NCI-H2107 treated with DMSO at 0.1 percent for 48 hours (cell line): ENCODE results near the gene RASA4B.
"Not testable (repeated sequence)": the region's sequence is repeated elsewhere in the genome, so short reads cannot be mapped to it uniquely, and the experiment has no call there.

ENCODE experiments used
- DNase-seq: peaks from one replicate; lab custom pipeline; 2025; ENCODE audit not compliant: unreplicated experiment; lab: John Stamatoyannopoulos, UW

Gene RASA4B

DNA sequence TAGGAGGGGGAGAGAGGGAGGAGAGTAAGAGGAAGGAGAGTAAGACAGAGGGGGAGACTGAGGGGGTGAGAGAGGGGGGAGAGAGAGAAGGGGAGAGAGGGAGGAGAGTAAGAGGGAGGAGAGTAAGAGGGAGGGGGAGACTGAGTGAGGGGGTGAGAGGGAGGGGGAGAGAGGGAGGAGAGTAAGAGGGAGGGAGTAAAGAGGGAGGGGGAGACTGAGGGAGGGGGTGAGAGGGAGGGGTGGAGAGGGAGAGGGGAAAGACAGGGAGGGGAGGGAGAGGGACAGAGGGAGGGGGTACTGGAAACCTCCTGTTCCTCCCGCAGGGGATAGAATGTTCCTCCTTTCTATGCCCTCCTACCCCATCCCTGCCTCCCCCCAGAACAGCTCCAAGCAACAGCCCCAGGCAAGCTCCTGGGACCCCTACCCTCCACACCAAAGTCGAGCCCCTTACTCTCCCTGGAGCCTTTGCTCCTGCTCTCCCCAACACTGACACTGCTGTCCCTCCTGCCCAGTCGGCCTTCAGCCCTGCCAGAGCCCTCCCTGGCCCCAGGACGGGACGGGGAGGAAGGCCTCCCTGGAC is 4.8 kb downstream of the RASA4B start:
- DNase-seq, result not testable (repeated sequence)

DNA sequence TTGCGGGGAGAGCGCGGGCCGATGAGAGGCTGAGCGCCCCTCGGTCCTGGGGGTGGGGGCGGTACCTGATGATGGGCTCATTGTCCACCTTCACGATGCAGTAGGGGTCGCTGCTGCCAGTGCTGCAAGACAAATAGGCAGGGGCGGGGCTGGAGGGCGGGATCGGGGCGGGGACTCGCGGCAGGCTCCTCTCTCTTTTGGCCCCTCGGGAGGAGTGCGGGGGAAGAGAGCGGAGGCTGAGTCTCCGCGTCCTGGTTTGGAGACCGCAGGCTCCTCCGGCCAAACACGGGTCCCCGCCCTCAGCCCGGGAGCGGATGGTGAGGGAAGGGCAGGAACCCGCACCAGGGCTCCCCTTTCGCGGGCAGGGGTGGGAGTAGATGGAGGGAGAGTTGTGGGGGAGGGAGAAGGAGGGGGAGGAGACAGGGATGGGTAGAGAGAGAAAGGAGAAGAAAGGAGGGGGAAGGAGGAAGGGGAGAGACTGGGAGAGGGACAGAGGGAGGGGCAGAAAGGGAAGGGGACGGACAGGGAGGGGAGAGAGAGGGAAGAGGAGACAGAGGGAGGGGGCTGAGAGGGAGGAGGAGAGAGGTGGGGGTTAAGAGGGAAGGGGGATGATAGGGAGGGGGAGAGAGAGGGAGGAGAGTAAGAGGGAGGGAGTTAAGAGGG is 5.6 kb downstream of the RASA4B start:
- DNase-seq, result not testable (repeated sequence)

DNA sequence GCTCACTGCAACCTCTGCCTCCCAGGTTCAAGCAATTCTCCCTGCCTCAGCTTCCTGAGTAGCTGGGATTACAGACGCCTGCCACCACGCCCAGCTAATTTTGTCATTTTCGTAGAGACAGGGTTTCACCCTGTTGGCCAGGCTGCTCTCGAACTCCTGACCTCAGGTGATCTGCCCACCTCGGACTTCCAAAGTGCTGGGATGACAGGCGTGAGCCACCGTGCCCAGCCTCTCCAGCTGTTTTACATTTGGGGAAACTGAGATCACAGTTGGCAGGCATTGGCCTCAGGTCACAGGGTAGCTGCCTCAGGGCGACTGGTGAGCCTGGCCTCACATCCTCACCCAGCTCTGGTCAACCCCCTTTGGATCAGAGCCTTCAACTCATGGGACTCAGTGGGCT is 7.0 kb downstream of the RASA4B start:
- not testable (repeated sequence) for DNase-seq

DNA sequence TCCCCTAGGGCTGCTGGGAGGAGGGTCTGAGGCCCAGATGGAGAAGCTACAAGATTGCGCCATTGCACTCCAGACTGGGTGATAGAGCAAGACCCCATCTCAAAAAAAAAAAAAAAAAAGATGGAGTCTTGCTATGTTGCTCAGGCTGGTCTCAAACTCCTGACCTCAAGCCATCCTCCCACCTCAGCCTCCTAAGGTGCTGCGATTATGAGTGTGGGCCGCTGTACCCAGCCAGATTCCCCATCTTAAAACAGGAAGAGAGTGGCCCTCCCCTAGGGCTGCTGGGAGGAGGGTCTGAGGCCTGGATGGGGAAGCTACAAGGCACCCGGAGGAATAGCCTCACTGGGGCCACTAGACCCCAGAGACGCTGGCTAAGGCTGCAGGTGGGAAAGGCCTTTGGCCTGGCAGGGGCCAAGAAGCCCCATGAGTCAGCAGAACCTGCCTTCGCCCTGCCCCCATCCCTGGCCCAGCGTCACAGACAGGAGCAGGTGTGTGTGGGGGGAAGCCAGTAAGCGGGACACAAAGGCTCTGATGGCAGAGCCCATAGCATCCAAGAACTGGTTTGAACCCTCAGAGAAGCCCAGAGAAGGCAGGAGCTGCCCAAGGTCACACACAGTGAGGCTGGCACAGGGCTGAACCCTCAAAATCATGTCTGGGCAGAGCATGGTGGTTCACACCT is 10.0 kb downstream of the RASA4B start:
- DNase-seq, result not testable (repeated sequence)

DNA sequence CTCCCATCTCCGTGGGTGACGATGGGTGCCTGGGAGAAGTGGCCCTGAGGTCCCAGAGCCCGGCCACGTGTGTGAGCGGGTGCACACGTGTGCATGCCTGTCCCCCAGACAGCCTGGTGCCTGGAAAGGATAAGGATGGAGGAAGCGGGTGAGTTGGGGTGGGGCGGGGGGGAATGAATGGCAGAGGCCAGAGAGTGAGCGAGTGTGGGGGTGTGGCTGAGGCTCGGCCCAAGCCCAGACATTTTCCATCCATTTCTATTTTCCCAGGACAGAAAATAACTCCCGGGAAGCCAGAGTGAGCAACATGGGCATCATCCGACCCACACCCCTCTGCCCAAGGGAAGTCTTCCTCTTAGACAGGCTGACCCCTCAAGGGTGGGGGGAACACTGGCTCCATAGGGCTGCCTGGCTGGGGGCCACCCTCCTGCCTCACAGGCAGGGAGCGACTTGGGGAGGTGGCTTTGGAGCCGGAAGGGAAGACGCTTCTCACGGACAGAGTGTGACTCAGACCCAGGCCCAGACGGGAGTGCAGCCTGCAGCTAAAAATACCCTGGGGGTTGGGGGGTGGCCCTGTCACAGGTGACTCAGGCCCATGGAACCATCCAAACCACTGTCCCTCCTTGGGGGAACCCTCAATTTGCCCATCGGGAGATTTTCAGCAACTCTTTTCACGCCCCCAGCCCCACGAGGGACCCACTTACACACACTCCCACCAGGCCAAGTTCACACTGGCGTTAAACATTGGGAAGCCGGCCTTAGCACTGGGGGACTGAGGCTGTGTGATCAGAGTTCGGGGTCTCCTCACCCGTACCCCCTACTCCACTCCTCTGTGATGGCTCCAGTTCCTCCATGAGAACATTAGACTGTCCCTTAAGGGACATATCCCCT is 12.0 kb downstream of the RASA4B start:
- DNase-seq, result not testable (repeated sequence)

DNA sequence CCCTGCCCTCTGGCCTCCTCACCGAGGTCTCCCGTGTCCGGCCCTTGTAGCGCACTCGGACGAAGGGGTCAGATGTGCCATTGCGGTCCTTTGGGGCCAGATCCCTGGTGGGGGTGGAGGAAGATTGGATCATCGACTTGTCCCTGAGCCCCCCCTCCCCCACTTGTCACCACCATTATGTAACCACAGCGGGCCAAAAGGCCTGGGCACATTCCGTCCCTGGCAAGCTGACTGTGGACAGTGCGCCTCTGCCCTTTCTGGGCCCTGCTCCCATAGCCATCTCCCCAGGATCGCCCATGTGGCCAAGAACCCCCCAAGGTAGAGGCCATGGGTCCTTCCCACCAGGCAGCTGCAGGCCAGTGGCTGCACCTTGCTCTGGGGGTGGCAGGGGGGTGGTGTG is 14.4 kb downstream of the RASA4B start:
- not testable (repeated sequence) for DNase-seq

DNA sequence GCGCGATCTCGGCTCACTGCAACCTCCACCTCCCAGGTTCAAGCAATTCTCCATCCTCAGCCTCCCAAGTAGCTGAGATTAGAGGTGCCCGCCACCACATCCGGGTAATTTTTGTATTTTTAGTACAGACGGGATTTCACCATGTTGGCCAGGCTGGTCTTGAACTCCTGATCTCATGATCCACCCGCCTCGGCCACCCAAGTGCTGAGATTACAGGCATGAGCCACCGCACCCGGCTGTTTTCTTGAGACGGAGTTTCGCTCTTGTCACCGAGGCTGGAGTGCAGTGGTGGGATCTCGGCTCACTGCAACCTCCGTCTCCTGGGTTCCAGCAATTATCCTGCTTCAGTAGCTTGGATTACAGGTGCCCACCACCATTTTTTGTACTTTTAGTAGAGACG is 19.3 kb downstream of the RASA4B start:
- not testable (repeated sequence) for DNase-seq

DNA sequence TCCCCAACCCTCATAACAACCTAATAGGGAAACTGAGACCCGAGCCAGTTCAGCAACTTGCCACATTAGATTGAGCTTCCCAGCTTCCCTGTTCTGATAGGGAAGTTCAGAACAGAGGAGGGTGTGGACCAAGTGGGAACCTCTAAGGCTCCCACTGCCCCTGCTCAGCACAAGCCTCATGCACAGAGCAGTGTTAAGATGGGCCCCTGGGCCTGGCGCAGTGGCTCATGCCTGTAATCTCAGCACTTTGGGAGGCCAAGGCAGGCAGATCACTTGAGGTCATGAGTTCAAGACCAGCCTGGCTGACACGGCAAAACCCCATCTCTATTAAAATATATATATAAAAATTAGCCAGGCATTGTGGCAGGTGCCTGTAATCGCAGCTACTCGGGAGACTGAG is 20.3 kb downstream of the RASA4B start:
- DNase-seq, result not testable (repeated sequence)

DNA sequence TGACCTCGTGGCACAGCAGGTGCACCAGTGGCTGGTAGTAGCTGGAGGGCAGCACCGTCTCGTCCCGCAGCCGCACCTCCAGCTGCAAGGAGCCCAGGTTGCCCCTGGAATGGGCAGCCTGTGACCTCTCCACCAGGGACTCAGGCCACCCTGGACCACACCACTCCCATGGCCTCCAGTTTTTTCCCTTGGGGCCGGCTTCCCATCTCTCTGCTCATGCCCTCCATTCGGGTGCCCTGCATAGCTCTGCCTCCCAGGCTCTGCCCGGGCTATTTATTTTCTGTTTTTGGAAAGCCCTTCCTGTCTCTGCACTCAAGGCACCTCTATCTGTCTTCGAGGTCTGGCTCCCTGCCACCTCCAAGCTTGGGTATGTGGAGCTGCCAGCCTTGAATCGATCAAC is 20.7 kb downstream of the RASA4B start:
- not testable (repeated sequence) for DNase-seq

DNA sequence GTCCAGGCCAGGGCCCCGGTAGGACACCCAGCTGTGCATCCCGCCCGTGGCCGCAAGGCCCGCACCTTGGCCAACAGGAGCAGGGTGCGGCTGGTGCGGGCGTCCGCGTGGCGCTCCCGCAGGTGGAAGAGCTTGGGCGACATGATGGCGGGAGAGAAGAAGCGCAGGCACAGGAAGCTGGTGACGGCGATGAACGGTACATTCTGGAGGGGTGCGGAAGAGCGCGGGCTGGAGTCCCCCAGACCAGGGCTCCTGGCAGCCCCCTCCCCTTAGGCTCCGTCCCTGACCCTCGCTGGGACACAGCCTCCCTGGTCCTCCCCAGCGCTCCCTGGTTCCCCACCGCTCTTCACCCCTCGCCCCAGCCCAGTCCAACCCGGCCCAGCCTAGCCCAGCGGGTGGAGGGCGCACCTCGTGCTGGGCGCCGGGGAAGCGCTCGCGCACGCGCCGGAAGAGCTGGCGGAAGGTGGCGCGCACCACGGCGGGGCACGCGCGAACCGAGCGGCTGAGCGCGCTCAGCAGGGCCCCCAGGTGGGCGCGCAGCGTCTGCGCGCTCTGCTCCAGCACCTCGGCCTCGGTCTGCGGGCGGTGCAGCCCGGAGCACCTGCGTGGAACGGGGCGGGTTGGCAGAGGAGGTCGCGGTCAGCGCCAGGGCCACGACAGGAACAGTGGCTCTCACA is 23.0 kb downstream of the RASA4B start:
- not testable (repeated sequence) for DNase-seq

DNA sequence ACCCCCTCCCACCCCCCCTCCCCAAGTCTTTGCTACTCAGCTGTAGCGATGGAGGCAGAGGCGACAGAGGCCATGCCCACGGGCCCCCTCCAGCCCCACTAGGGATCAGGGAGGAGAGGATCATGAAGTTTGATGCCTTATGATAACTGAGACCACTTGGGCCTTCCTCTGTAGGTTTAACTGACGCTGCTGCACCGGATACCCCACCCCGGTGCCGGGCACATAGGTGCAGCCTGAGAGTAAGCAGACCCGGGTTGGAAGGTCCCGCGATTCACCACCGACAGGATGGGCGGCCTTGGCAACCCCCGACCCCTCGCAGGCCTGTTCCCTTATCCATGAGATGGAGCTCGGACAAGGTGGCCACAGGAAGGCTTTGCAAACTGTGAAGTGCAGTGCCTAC is 23.6 kb downstream of the RASA4B start:
- DNase-seq, result not testable (repeated sequence)

DNA sequence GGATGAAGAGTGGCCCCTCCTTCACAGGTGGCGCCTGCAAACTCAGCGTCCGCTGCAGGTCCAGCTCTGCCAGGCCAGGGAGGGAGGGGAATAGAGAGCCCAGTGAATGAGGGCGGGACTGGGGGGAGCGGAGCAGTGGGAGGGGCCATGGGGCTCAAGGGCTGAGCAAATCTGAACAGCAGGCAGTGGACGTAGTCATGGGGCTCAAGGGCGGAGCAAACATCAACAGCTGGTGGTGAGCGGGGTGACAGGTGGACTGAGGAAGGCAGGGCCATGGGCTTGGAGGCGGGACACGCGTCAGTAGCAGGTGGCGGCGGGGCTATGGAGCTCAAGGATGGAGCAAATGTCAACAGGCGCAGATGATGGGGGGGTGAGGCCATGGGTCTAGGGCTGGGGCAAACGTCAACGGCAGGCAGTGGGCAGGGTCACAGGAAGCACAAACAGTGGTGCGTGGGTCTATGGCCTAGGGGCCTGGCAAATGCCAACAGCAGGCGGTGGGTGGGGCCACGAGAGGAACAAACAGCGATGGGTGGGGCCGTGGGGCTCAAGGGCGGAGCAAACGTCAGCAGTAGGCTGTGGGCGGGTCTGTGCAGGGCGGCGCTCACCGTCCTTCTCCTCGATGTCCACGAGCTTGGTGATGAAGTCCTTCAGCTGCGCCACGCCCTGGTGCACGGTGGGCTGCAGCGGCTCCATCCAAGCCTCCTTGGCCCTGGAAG is 24.2 kb downstream of the RASA4B start:
- DNase-seq, result not testable (repeated sequence)

DNA sequence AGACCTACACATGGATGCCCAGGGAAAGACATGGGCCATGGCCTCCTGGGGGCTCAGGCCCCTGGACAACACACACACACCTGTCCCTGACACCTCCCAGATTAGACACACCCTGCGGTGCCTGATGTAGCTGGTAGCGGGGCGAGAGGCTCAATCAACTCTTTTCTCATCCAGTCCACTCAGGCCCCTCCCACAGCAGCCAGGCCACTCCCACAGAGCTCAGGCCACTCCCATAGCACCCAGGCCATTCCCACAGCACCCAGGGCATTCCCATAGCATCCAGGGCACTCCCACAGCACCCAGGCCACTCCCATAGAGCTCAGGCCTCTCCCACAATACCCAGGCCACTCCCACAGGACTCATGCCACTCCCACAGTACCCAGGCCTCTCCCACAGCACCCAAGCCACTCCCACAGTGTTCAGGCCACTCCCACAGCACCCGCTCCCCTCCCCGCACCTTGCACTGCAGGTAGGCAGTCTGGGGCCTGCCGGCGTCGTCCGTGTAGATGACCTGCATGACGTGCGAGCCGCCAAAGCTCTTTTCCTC is 27.0 kb downstream of the RASA4B start:
- not testable (repeated sequence) for DNase-seq

DNA sequence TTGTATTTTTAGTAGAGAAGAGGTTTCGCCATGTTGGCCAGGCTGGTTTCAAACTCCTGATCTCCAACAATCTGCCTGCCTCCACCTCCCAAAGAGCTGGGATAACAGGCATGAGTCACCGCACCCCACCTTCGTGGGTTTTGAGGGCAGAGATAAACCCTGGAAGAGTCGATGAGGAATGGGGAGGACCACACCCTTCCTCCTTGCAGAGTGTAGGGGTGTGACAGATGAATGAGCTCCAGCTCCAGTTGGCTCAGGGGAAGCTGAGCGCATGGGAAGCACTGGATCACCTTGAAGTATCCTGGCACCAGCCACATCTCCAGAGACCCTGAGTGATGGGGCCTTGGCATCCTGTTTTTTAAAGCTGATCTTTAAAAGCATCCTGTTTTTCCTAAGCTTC is 33.3 kb downstream of the RASA4B start:
- DNase-seq, result not testable (repeated sequence)

DNA sequence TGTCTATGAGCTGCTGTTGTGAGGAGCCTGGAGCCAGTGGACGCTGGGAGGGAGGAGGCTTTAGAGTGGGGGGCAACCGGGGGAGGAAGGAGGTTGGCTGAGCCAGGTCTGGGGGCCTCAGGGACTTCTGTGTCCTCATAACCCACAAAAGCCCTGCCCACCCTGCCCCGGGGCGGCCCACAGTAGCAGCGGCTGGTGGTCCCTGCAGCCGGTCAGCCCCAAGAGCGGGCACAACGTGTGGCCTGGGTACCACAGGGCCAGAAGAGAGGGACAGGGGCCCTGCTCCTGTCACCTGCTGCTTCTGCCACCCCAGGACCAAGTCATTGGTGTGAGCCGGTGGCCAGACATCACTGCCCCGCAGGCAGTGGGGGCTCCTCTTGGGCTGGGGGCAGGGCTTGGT is 35.6 kb downstream of the RASA4B start:
- DNase-seq, result not testable (repeated sequence)

DNA sequence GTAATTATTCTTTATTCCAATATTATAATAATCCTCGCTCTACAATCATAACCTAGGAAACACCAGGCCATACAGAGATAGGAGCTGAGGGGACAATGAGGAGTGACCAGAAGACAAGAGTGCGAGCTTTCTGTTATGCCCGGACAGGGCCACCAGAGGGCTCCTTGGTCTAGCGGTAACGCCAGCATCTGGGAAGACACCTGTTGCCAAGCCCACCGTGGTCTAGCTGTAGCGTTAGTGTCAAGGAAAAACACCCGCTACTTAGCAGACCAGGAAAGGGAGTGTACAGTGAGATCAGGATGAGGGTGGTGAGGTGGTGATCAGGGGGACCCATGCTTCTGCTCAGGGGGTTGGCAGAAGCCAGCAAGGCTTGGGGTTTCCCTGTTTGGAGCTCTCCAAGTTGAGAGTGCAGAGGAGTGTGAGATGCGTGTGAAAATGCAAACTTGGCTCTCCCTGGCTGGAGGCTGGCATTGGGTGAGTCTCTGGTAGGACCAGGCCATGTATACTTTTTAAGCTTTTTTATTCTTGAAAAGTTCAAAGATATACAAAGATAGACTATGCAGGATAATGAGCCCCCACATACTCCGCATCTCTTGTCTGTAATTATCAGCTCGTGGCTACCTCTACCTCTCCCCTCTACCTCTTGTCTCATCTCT is 37.5 kb downstream of the RASA4B start:
- DNase-seq, result not testable (repeated sequence)

DNA sequence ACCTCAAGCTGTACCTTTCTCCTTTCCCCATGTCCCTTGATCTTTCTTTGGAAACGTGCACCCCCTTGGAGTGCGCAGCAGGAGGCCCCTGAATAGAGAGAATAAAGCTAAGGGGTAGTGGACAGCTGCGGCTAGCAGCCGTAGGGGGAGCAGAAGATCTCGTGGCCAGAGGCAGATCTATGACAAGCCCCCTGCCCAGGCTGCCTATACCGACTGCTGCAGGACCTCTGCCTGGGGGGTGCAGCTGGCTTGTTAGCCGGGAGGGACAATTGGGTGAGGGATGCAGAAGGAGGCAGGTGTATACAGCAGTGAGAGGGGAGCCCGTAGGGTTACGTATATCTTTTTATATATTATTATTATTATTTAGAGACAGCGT is 38.4 kb downstream of the RASA4B start:
- not testable (repeated sequence) for DNase-seq

DNA sequence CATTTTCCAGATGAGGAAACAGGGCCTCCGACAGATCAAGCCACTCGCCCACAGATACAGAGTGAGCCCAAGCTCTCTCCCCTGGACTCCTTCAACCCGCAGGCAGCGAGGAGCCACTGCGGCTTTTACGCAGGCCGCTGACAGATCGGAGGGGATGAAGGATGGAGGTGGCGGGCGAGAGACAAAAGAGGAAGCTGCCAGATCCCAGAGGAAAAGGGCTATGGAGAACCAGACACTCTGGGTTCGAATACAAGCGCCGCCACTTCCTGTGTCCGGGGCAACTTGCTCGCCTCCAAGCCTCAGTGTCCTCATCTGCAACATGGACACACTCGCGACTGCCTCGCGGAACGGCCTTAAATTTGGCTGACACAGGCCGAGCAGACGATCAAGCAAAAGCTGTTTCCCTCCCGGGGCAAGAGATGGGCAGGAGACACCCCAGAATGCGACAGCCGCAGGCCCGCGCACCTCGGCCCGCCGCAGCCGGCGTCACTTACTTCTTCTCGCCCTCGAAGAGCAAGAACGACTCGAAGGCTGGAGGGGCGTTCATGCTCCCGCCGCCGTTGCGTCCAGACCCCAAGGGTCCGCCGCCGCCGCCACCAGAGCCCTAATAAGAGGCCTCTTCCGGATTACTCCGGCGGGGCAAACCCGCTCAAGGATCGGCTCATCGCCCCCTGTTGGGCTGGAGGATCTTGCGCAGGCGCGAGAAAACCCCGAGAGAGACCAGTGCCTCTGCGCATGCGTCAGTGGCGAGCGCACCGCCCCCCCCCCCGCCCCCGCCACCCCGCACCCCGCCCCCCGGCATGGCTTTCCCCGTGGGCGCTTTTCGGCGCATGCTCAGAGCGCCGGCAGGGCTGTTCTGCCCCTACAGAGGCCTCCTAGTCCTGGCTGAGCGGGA is 39.0 kb downstream of the RASA4B start, which contains the start of gene POLR2J:
Gene POLR2J, minus strand, starts transcription at position 609 of the 895 bp plus-strand sequence. Its CDS starts 62 bp downstream, at position 547.
- not testable (repeated sequence) for DNase-seq
